Epithelial cell of proximal tubule (primary cell): ENCODE measurements around the gene POMT1. TPM values are rescaled to one million over a fixed set of nuclear protein-coding genes. Genes with fewer than 3 reads are reported as not detected.
"Not testable (repeated sequence)": the region's sequence is repeated elsewhere in the genome, so short reads cannot be mapped to it uniquely, and the experiment has no call there.

Experiments used
- DNase-seq: peaks from one replicate; pipeline ENCODE4 v3.0.0-alpha.2; 2011; ENCODE audit warnings: low read depth
- H3K4me3 ChIP-seq: 2 replicates; pipeline ENCODE4 v1.5.1; 2011; ENCODE audit warnings: low read depth, mild to moderate bottlenecking, low read length
- CTCF ChIP-seq: conservative IDR thresholded peaks from 2 replicates; pipeline ENCODE4 v1.5.1; 2012; ENCODE audit warnings: low read depth, mild to moderate bottlenecking, low read length
- total RNA-seq: library from RNA; depleted of rRNA; stranded (reverse); fragments of >200 nt; gene quantifications from 2 replicates; pipeline ENCODE4 v1.2.3, GENCODE V29; 2015

Gene POMT1
- total RNA-seq, 1 donor from 2014 or later: 20.9 TPM

DNA sequence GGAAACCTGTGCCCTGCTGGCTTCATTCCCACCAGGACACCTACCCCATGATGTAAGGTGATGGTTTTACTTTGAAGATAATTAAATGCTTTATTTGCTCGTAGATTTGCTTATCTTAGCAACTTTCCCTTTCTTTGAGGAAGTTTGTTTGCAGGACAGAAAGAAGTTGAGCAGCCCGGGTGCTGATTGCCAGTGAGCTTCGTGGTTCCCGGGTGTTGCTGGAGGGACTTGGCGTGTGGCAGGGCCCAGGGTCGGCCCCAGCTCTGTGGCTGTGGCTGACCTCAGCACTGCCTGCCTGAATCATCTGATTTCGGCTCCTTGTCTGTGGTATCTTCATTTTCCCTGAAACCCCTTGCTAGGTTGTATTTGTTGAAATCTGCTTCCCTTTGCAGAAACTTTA lies 8.7 kb downstream of the POMT1 start:
- no peak for DNase-seq
- no peak overlapping the region for H3K4me3 ChIP-seq
- no peak for TF ChIP-seq CTCF

GRCh38 chr9:131511880-131512279 lies 9.2 kb downstream of the POMT1 start:
- TF ChIP-seq CTCF: no peak
- no peak overlapping the region for H3K4me3 ChIP-seq
- DNase-seq: no peak

GRCh38 chr9:131513177-131513576 lies 10.5 kb downstream of the POMT1 start:
- no peak for DNase-seq
- no peak overlapping the region for H3K4me3 ChIP-seq
- no peak for TF ChIP-seq CTCF

- H3K4me3 ChIP-seq: not testable (repeated sequence)
Observed at GRCh38 chr9:131515559-131516031, 12.9 kb downstream of the POMT1 start.

GRCh38 chr9:131516100-131516499 lies 13.4 kb downstream of the POMT1 start:
- DNase-seq: no peak
- no peak for TF ChIP-seq CTCF
- H3K4me3 ChIP-seq: no peak overlapping the region

More at GRCh38 chr9:131515559-131516031, 12.9 kb downstream of the POMT1 start:
- DNase-seq: not testable (repeated sequence)

- TF ChIP-seq CTCF: no peak
- no peak for DNase-seq
- no peak overlapping the region for H3K4me3 ChIP-seq
Observed at GRCh38 chr9:131516930-131517329, 14.2 kb downstream of the POMT1 start.

DNA sequence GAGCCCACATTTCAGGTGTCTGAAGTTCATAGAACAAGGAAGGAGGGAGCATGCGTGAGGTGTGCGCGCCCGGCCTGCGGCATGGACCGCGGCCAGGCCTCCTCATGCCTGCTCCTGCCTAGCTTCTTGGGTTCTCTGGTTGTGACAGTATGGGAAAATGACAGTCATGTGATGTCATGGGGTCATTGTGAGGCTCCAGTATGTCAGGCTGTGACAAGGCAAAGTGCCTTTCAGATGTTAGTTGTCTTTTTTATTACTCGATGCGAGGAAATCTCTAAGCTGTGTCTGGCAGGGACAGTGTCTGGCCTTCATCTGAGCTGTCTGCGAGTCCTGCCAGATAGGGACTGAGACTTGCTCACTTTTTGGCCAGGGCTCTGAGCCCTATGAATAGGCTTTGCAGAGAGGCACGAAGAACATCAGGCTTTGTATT lies 15.1 kb downstream of the POMT1 start:
- DNase-seq: no peak
- no peak for TF ChIP-seq CTCF
- no peak overlapping the region for H3K4me3 ChIP-seq
